Measurements from ENCODE around the gene CTSZ.

Gene CTSZ

GRCh38 chr20:59030911-59031563 lies 24.0 kb upstream of the CTSZ start:
- no peak for DNase-seq

GRCh38 chr20:59028812-59029211 lies 21.8 kb upstream of the CTSZ start:
- no peak for DNase-seq

DNA sequence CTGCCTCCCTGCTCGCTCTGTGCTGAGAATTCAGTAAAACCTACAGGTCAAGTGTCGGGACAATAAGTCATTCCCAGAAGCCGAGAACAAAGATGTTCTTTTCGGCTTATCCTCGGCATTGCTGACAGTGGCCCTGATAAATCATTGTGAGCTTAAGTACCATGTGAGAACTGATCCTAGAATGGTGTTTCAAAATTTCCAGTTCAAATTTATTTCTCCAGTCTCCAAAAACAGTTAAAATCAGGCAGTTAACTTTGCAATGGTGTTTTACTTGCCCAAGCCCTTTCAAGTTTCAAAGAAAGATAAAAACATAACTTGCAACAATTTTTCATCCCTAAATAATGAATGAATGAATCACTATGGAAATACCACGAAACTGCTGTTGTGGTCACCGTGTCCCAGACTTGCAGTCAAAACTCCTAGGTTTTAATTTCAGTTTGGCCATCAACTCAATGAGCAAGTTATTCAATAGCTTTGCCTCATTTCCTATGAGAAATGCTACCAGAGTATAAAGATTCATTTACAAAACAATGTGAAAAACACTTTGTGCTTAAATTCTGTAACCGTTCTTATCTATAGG lies 20.8 kb upstream of the CTSZ start:
- DNase-seq, result no peak

- no peak for DNase-seq
These were observed 20.1 kb upstream of the CTSZ start for GRCh38 chr20:59026904-59027740.

DNA sequence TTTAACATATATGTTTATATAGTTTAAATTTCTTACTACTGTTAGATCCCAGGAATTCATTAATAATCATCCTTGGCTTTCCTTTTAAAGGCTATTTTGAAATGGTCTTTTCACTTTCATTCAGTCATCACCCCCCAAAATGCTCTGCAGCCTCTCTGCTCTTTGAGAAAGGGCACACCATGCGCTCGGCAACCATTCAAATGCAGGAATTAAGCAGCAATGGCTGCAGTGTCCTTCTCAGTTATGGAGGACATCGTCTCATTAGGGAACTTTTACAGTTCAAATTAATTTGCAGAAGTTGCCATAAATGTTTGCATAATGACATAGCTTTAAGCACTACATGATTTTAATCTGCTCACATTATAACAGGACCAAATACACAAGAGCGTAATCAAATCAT lies 18.5 kb upstream of the CTSZ start:
- no peak for DNase-seq

DNA sequence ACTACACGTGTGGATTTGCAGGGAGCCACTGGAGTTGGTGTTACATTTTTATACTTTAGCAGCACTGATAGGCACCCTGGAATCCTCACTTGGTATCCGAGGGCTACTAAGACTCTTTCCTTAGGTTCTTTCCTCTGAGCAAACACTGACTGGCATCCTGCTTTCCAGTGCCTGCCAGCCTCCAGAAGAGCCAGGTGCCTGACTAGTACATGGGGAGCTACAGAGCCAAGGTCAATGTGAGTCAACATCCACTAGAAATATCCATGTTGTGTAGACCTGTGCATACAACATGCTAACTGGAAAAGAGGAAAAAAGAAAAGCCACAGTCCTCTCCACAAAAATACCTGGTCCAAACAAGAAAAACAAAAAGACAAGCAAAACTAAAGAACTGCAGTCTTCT lies 18.0 kb upstream of the CTSZ start:
- no peak for DNase-seq

- peak; percentile 46 for DNase-seq
These were observed 17.1 kb upstream of the CTSZ start for GRCh38 chr20:59024111-59024530.

GRCh38 chr20:59023616-59024015 lies 16.6 kb upstream of the CTSZ start:
- peak; percentile 33 for DNase-seq

DNA sequence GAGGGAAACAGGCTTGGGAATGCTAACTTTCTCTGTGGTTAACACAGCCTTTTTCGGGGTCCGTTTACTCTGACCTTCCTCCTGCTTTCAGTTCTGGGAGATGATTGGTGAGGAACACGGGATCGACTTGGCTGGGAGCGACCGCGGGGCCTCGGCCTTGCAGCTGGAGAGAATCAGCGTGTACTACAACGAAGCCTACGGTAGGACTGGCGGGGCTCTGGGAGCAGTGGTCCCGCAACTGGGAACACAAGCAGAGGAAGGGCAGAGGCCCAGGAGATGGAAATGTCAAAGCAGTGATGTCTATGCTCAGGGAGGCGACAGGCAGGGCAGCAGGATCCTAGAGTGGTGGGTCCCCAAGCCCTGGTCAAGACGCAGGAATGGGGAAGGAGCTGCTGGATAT lies 15.7 kb upstream of the CTSZ start:
- peak; percentile 32 for DNase-seq

- peak; percentile 41 for DNase-seq
These were observed 14.0 kb upstream of the CTSZ start for GRCh38 chr20:59020938-59021551.

- peak; percentile 43 for DNase-seq
These were observed 12.2 kb upstream of the CTSZ start, which contains the start of gene TUBB1 for GRCh38 chr20:59019217-59019616. Gene TUBB1, plus strand, starts transcription at chr20:59019429. Its CDS starts 94 bp downstream, at chr20:59019523.

- peak; percentile 37 for DNase-seq
These were observed 11.8 kb upstream of the CTSZ start for GRCh38 chr20:59018817-59019216.

GRCh38 chr20:59017493-59018231 lies 10.6 kb upstream of the CTSZ start:
- peak; percentile 48 for DNase-seq

DNA sequence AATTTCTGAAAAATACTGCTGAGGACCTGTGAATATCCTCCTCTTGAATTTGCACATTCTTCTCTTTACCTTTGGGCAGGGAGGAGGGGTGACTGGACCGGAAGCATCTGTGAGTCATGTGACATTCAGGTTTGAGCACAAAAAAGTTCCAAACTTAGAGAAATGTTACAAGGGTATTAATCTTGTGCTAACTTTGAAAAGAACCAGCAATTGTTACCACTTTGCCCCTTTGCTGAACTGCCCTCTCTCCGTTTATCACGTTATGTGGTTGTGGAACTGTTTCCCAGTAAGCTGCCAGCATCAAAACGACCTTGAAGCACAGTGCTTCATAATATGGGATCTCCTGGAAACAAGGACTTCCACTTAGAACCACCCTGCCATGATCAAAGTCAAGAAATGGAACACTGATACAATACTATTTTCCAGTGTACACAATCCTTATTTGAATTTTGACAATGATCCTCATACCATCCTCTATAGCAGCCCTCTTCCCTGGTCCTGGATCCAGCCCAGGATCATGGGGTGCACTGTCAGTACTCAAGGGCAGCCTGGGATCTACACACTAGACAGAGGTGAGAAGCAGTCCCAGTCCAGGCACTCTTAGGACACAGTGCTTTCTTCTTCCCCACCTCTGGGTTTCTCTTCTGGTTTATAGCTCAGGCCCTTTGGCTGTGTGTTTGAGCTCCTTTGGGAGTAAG lies 9.9 kb upstream of the CTSZ start:
- peak; percentile 33 for DNase-seq

- peak; percentile 38 for DNase-seq
These were observed 9.0 kb upstream of the CTSZ start for GRCh38 chr20:59015812-59016711.

DNA sequence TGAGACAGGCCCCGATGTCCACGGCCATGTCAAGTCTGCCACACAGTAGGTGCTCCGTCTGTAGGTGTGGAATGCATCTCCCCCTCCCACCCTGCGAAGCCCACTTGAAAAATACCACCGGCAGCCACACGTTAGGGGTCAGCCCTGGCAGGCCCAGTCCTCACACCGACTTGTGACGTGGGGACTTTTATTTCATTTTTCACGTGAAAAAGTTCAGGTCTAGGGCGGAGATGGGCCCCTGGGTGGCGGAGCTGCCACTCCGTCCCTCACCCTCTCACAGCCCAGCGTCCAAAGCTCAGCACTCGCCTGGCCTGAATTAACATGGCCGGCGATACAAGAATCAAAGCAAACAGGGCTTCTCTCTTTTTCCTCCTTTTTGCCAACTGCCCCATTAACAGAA lies 8.4 kb upstream of the CTSZ start:
- DNase-seq, result no peak

- peak; percentile 42 for DNase-seq
These were observed 7.8 kb upstream of the CTSZ start for GRCh38 chr20:59014680-59015389.

DNA sequence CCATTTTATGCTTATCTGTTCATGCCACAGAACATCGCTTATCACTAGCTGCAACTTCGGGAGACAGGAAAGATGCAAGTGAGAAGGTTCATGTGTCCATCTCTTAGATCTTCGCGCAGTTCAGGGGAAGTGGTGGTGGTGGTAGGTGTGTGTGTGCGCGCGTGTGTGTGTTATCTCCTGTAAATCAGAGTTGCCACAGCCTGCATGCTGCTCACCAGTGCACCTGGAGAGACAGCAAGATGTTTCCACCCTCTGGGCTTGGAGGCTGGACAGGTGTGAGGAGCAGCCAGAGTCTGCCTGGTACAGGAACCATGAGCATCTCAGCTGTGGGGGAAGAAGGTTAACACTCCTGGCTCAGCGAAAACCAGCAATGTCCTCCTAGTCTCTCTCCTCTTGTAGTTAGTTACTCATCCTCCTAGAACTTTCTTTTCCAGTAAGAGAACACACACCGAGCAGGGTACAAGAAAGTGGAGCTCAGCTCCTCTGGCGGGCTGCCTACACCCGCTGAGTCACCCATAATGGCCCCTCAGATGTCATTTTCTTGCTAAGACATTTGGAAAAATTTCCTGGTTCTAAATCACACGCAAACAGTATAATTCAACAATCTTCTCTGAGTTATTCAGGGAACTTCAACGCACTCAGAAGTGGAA lies 7.0 kb upstream of the CTSZ start:
- peak; percentile 51 for DNase-seq

DNA sequence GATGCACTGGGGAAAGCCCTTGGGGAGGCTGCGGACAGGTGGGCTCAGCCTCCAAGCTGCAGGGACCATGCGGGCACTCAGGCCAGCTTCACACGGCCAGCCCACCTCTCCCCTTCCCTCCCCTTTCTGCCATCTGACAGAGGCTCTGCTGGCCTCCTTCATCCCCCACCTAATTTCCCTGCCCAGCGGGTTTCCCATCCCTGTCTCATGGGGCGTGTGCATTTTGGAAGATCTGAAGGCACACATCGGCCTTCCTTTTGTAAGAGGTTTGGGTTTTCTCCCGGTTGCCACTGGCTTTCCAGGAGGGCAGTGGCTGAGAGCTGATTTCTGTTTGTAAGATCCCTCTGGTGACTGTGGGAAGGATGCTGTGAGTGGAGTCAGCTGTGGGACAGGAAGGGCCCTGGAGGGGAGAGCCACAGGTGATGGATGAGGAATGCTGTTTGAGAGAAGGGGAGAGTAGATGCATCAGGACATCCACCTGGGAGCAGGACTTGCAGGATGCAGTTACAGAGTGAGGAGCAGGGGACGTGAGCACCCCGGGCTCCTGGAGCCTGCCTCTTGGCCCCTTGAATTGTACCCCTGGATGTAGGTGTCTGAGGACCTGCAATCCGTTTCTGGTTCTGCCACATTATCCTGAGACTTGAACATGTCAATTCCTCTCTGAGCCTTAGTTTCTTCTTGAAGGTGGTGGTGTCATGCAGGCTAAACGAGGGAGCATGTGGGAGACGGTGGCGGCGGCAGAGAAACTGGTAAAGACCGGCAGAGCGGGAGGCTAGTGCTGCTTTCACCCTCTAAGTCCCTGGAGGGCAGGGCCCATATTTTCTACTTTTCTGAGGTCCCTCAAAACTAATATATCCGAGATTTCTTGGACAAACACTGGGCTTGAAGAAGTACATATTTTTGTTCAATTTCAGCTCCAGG lies 6.2 kb upstream of the CTSZ start:
- peak; percentile 42 for DNase-seq

All from activated CD8-positive, alpha-beta memory T cell treated with anti-CD3 and anti-CD28 coated beads, Interleukin-2, amount 50 U/mL, for 48 hours (primary cell).